Stimulated activated CD8-positive, alpha-beta memory T cell treated with anti-CD3 and anti-CD28 coated beads, Interleukin-7, amount 100 ng/mL, for 48 hours (primary cell): ENCODE data around the gene VDR.

ENCODE experiments used
- DNase-seq, 2 donors: peaks; one replicate each; pipeline ENCODE4 v3.0.0-alpha.2; 2020; ENCODE audit warnings: low read depth in 1 of 2; ENCODE audit errors: extremely low read depth in 1 of 2

The VDR gene

GRCh38 chr12:47800582-47800981 lies 104.2 kb downstream of the VDR start:
- DNase-seq, result no peak

- no peak for DNase-seq
These were observed 105.3 kb downstream of the VDR start for GRCh38 chr12:47799357-47799955.

- DNase-seq, result no peak
These were observed 106.3 kb downstream of the VDR start for GRCh38 chr12:47798382-47798948.

GRCh38 chr12:47797441-47797840 lies 107.4 kb downstream of the VDR start:
- no peak for DNase-seq

GRCh38 chr12:47795814-47796411 lies 108.9 kb downstream of the VDR start:
- DNase-seq, result no peak

GRCh38 chr12:47795121-47795813 lies 109.5 kb downstream of the VDR start:
- no peak for DNase-seq

GRCh38 chr12:47794679-47795078 lies 110.1 kb downstream of the VDR start:
- DNase-seq, result no peak

- no peak for DNase-seq
These were observed 111.6 kb downstream of the VDR start for GRCh38 chr12:47793015-47793681.

GRCh38 chr12:47791874-47792273 lies 112.9 kb downstream of the VDR start:
- no peak for DNase-seq
